Posterior vena cava (tissue), 2 donors: Measurements from ENCODE around the gene PKD1L1. TPM values are rescaled to one million over a fixed set of nuclear protein-coding genes. Genes with fewer than 3 reads are reported as not detected.
"Not testable (repeated sequence)": the region's sequence is repeated elsewhere in the genome, so short reads cannot be mapped to it uniquely, and the experiment has no call there.

ENCODE experiments used
- DNase-seq: peaks from one replicate; pipeline ENCODE4 v3.0.0-alpha.2; 2020; ENCODE audit warnings: low spot score
- intact Hi-C, 2 donors: fragments of 100-400 bp; cut with DNase I; formaldehyde crosslinking; loops; one replicate each; pipeline versions ENCODE4 v1.14.1 to v1.14.2; 2022 to 2023
- total RNA-seq, 2 donors: library from RNA; stranded (reverse); fragmentation: NEBNext Ultra II Directional; extraction: Animal tissue kit (Norgen Biotek cat#: 25700); gene quantifications; one replicate each; pipeline ENCODE4 v1.2.1, GENCODE V29; 2021
- donor health status: DM: yes; HTN: yes; CAD: no.
- donor health status: DM: yes; HTN: yes; CAD: no.

PKD1L1 gene
- total RNA-seq, 2 donors from 2014 or later, result 0.88 to 0.90 TPM

GRCh38 chr7:47811632-47812380 is 136.5 kb downstream of the PKD1L1 start:
- DNase-seq, result no peak
- intact Hi-C loops, result loop anchor here in 1 of 2 donors (10.0 kb wide), 1 partner anchor 367 kb away; no protein-coding TSS in a partner anchor

GRCh38 chr7:47809387-47809786 is 138.9 kb downstream of the PKD1L1 start:
- no peak for DNase-seq
- intact Hi-C loops, result loop anchor here in 1 of 2 donors (10.0 kb wide), 1 partner anchor 605 kb away; no protein-coding TSS in a partner anchor

- no peak for DNase-seq
- intact Hi-C loops, result loop anchor here in 1 of 2 donors (10.0 kb wide), 1 partner anchor 604 kb away; no protein-coding TSS in a partner anchor
These were observed 139.9 kb downstream of the PKD1L1 start for GRCh38 chr7:47808321-47808720.

- no peak for DNase-seq
- intact Hi-C loops, result loop anchor here in 1 of 2 donors (10.0 kb wide), 1 partner anchor 603 kb away; no protein-coding TSS in a partner anchor
These were observed 140.5 kb downstream of the PKD1L1 start for GRCh38 chr7:47807756-47808155.

GRCh38 chr7:47807126-47807525 is 141.1 kb downstream of the PKD1L1 start:
- intact Hi-C loops, result loop anchor here in 1 of 2 donors (10.0 kb wide), 1 partner anchor 602 kb away; no protein-coding TSS in a partner anchor

GRCh38 chr7:47806701-47807103 is 141.6 kb downstream of the PKD1L1 start:
- intact Hi-C loops, result loop anchor here in 1 of 2 donors (10.0 kb wide), 1 partner anchor 602 kb away; no protein-coding TSS in a partner anchor
- DNase-seq, result no peak

More at GRCh38 chr7:47807126-47807525, 141.1 kb downstream of the PKD1L1 start:
- DNase-seq, result no peak

GRCh38 chr7:47804767-47805545 is 143.3 kb downstream of the PKD1L1 start:
- intact Hi-C loops, result loop anchor here in 1 of 2 donors (10.0 kb wide), 1 partner anchor 600 kb away; no protein-coding TSS in a partner anchor

GRCh38 chr7:47803846-47804245 is 144.4 kb downstream of the PKD1L1 start:
- intact Hi-C loops, result loop anchor here in 1 of 2 donors (10.0 kb wide), 1 partner anchor 599 kb away; no protein-coding TSS in a partner anchor
- no peak for DNase-seq

More at GRCh38 chr7:47804767-47805545, 143.3 kb downstream of the PKD1L1 start:
- no peak for DNase-seq

- intact Hi-C loops, result loop anchor here in 1 of 2 donors (10.0 kb wide), 1 partner anchor 598 kb away; no protein-coding TSS in a partner anchor
- no peak for DNase-seq
These were observed 145.2 kb downstream of the PKD1L1 start for GRCh38 chr7:47803025-47803424.

GRCh38 chr7:47801423-47801822 is 146.8 kb downstream of the PKD1L1 start:
- no peak for DNase-seq
- intact Hi-C loops, result loop anchor here in 1 of 2 donors (10.0 kb wide), 1 partner anchor 597 kb away; no protein-coding TSS in a partner anchor

GRCh38 chr7:47799524-47799923 is 148.7 kb downstream of the PKD1L1 start:
- intact Hi-C loops, result no loop called here

GRCh38 chr7:47796347-47796746 is 151.9 kb downstream of the PKD1L1 start:
- intact Hi-C loops, result no loop called here
- no peak for DNase-seq

More at GRCh38 chr7:47799524-47799923, 148.7 kb downstream of the PKD1L1 start:
- no peak for DNase-seq

GRCh38 chr7:47795631-47796030 is 152.6 kb downstream of the PKD1L1 start:
- no peak for DNase-seq
- intact Hi-C loops, result no loop called here

- DNase-seq, intact Hi-C loops: not testable (repeated sequence)
These were observed 153.1 kb downstream of the PKD1L1 start for GRCh38 chr7:47795126-47795525.

- intact Hi-C loops, result no loop called here
- no peak for DNase-seq
These were observed 154.2 kb downstream of the PKD1L1 start for GRCh38 chr7:47794016-47794415.

- intact Hi-C loops, DNase-seq: not testable (repeated sequence)
These were observed 155.1 kb downstream of the PKD1L1 start for GRCh38 chr7:47793186-47793585.

- intact Hi-C loops, result no loop called here
- no peak for DNase-seq
These were observed 155.6 kb downstream of the PKD1L1 start for GRCh38 chr7:47792521-47793121.

- DNase-seq, result no peak
- intact Hi-C loops, result no loop called here
These were observed 156.6 kb downstream of the PKD1L1 start for GRCh38 chr7:47791682-47792081.

GRCh38 chr7:47788083-47788482 is 160.2 kb downstream of the PKD1L1 start:
- intact Hi-C loops, result no loop called here
- DNase-seq, result no peak
